HG03039 (cell line): ENCODE data around the gene SPARC.

ENCODE experiments used
- ATAC-seq: cut with Tn5 transposase; IDR thresholded peaks from one replicate; pipeline ENCODE4 v1.9.1; 2021; ENCODE audit warnings: mild to moderate bottlenecking, moderate library complexity; ENCODE audit not compliant: unreplicated experiment

The SPARC gene

DNA sequence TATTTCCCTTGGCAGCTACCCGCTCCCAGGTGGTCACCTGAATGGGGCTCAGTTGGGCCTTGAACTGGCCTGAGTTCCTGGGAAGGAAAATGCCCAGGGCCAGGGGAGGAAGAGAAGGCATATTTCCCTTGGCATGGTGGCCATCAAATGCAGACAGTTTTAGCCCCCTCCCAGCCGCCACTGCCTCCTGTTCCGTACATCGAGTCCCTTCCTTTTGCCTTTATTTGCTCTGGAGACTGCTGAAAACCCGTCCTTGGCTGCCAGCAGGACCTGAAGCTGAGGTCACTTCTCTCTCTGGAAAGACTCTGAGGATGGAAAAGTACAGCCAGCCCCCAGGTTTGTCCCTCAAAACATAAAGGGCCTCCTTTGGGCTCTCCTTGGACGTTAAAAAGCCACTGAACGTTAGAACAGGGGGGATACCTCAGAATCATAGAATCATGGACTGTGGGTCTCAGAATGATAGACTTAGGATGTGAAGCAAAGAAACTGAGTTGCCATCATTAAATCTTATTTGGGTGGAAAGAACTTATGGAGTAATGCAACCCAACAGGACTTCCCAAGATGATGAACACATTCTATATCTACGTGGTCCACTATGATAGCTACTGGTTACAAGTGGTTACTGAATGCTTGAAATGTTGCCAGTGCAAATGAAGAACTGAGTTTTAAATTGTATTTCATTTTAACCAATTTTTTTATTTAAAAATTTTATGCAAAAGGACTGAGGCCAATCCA, 7.1 kb downstream of the SPARC start:
- no peak for ATAC-seq

GRCh38 chr5:151678713-151679112, 8.0 kb downstream of the SPARC start:
- ATAC-seq, result no peak

GRCh38 chr5:151677776-151678545, 8.8 kb downstream of the SPARC start:
- no peak for ATAC-seq

DNA sequence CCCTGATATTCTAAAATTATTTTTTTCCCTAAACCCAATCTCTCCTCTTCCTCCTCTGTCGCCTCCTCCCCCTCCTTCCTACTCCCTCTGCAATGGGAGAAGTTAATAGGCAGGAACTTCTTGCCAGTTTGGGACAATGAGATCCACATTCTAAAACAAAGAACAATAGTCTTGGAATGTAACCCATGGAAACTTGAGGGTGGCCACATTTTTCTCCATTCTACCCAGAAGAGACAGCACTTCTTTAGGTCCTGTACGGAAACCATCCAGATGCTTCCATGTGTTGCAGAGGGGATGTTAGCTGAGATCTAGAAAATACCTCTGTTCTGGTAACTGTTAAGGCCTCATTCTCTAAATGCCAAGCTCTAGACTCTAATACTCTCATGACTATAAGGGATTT, 10.0 kb downstream of the SPARC start:
- ATAC-seq, result no peak

DNA sequence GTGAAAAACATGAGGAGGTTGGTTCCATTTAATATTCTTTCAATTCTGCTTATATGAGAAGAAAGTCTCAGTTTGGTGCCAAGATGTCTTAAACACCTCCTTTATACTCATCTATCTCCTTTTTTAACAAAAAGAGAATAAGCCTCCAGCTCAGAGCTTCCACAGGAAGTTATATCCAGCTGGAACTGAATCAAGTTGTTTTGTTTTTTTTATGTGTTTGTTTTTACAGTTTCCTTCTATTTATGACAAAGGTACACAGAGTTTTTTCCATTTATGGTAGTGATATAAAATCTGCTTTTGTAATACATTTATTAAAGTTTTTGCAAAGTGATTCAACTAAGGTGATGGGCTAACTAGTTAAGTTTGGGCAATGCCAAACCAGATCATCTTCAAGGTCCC, 10.4 kb downstream of the SPARC start:
- ATAC-seq, result no peak

GRCh38 chr5:151675611-151676313, 11.0 kb downstream of the SPARC start:
- ATAC-seq, result peak; percentile 66

- no peak for ATAC-seq
Observed at GRCh38 chr5:151674626-151675610, 11.8 kb downstream of the SPARC start.

DNA sequence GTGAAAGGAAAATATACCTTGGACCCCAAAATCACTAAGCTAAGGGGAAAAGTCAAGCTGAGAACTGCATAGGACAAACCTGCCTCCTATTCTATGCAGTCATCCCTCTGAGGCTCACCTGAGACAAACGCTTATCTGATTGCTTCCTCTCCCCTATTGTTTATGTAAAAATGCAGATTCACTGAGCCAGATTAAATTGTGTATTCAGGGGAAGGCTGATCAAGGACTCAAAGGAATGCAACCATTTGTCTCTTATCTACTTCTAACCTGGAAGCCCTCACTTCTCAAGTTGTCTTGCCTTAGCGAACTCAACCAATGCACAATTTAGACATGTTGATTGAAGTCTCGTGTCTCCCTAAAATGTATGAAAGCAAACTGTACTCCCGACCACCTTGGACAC, 13.3 kb downstream of the SPARC start:
- ATAC-seq, result no peak

DNA sequence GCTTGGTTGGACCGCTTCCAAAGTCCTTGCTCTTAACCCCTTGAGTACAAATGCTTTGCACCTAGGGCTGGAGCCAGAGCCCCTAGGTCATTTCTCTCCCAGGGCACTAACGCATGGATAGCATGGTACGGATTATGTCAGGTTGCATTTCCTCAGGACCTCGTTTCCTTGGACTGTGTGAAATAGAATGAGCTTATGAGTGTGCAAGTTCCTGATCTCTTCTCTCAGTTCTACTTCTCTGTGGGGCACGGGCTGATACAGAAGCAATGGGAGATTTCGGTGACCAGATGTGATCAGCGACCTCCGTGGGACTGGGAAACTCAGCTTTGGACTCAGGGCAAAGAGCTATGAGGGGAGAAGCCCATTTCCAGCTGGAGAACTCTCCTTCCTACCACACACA, 14.2 kb downstream of the SPARC start:
- no peak for ATAC-seq

GRCh38 chr5:151671950-151672349, 14.8 kb downstream of the SPARC start:
- no peak for ATAC-seq

DNA sequence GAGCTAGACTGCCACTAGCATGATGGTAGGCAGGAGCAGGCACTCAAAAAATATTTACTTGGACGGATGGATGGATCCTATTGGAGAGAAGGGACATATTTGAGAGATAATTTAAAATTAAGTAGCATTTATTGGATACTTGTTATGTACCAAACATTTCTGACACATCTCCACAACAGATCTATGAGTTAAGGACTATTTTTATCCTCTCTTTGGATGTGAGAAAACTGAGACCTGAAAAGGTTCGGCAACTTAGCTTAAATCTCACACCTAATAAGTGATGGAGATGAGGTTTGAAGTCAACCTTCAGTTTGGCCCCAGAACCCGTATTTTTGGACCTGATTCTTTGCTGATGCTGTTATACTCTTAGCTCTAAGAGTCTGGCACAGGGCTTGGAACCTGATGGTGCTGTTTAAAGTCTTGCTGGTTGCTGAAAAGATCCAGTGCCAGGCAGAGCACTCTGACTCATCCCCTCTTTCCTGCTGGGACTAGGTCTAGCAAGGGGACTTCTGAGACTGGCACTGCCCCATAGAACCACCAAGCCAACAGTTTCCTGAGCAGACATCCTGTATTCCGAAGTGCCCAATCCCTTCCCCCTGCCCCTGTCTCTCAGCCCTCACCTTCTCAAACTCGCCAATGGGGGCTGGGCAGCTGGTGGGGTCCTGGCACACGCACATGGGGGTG, 15.6 kb downstream of the SPARC start:
- no peak for ATAC-seq

- no peak for ATAC-seq
Observed at GRCh38 chr5:151670083-151670686, 16.5 kb downstream of the SPARC start.

GRCh38 chr5:151667083-151667482, 19.6 kb downstream of the SPARC start:
- no peak for ATAC-seq

- no peak for ATAC-seq
Observed at GRCh38 chr5:151665613-151666012, 21.1 kb downstream of the SPARC start.

DNA sequence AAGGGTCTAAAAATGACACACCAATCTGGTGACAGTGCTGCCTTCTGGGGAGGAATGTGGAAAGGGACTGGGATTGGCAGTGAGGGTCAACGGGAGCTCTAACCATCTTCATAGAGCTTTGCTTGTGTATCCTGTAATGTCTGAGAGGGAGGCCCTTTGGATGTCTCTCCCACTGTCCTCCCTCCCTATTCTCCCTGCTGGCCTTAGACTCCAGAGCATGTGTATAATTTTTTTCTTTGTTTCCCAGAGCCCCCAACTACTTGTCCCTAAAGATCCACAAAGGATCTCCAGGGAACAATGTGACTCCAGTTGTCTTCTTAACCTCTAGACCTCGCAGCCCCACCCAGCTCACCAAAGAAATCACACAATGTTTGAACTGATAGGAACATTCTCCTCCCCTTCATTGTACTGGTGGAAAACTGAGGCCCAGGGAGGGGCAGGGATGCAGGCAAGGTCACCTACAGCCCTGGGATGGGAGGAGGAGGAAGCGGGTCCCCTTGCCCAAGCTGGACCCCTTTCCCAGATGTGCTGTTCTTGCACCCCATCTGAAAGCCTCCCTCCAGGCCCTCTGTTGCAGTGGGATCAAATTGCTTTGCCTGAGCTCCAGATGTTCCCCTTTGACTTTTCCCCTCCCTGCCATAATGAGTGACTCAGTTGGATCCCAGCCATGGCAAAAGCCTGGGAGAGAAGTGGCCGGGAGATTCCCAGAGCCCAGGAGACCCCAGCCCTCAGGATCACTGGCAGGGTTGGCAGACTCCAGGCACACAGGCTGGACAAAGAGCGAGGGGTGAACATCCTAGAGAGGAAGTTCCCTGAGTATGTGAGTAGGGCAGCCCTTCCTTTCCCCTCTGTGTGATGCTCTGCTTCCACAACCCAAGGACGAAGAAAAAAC, 21.8 kb downstream of the SPARC start:
- no peak for ATAC-seq

DNA sequence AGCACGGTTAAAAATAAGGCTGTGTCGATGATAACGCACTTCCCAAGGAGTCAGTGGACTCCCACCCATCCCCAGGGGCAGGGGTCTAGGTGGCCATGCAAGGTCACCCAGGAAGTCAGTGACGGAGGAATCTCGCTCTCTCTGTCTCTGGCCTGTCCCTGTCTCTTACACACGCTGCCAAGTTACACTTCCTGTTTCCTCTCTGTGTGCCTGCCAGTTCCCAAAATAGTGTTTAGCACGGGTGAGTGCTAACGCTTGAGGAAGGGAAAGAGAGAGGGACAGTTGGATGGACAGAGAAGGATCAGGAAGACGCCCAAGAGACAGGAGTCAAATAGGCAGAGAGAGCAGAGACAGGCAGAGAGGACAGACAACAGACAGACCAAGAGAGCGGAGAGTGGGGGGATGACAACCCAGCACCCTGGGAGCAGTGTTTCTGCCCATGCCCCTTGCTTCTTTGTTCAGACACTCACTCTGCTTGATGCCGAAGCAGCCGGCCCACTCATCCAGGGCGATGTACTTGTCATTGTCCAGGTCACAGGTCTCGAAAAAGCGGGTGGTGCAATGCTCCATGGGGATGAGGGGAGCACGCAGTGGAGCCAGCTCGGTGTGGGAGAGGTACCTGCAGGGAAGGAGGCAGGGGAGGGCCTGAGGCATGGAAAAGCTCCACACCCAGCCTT, 23.0 kb downstream of the SPARC start:
- ATAC-seq, result no peak

DNA sequence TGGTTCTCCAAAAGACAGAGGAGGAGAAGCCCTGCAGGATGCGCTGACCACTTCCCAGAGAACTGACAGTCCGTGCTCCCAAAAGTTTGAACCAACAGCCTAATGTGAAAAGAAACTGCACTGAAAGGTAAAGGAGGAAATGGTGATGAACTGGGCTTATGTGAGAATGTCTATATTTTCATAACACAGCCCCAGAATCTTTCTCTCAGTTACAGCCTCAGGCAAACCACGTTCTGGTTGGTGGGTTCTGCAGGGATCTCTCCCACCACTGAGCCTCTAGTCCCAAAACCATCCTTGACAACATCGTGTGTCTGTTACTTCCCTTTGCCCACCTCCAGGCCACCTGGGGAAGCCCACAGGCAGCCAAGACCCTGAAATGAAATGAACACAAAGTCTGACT, 23.9 kb downstream of the SPARC start:
- ATAC-seq, result no peak
